ENCODE measurements around the gene UBTD1.
A peak's percentile ranks its signal among the peaks of the same experiment; 100 is the strongest.
"Not testable (repeated sequence)": the region's sequence is repeated elsewhere in the genome, so short reads cannot be mapped to it uniquely, and the experiment has no call there.

UBTD1 gene
- total RNA-seq = 0.77 to 5.5 (median 3.2) reads per million in 3 experiments

- peak; percentile 19 for DNase-seq
These were observed at the start of gene UBTD1 for GRCh38 chr10:97498841-97499560. Gene UBTD1 (plus strand): TSS chr10:97498924. CDS start chr10:97499204, 280 bp downstream.

GRCh38 chr10:97450828-97451227 is 47.9 kb upstream of the UBTD1 start:
- DNase-seq = no peak

GRCh38 chr10:97451605-97452004 is 47.1 kb upstream of the UBTD1 start:
- no peak for DNase-seq

GRCh38 chr10:97452352-97452751 is 46.4 kb upstream of the UBTD1 start:
- no peak for DNase-seq

GRCh38 chr10:97454330-97455036 is 44.2 kb upstream of the UBTD1 start:
- no peak for DNase-seq

GRCh38 chr10:97456034-97456685 is 42.6 kb upstream of the UBTD1 start:
- no peak for DNase-seq

GRCh38 chr10:97456686-97457065 is 42.0 kb upstream of the UBTD1 start:
- DNase-seq = no peak

- DNase-seq = no peak
These were observed 39.6 kb upstream of the UBTD1 start for GRCh38 chr10:97459111-97459510.

- no peak for DNase-seq
These were observed 38.8 kb upstream of the UBTD1 start for GRCh38 chr10:97459933-97460332.

GRCh38 chr10:97462309-97462708 is 36.4 kb upstream of the UBTD1 start:
- no peak for DNase-seq

GRCh38 chr10:97463363-97464132 is 35.2 kb upstream of the UBTD1 start:
- peak; percentile 38 for DNase-seq

GRCh38 chr10:97464226-97464625 is 34.5 kb upstream of the UBTD1 start:
- DNase-seq = no peak

GRCh38 chr10:97465982-97466381 is 32.7 kb upstream of the UBTD1 start:
- DNase-seq = no peak

GRCh38 chr10:97466755-97467154 is 32.0 kb upstream of the UBTD1 start:
- no peak for DNase-seq

GRCh38 chr10:97468162-97468561 is 30.6 kb upstream of the UBTD1 start:
- no peak for DNase-seq

- not testable (repeated sequence) for DNase-seq
These were observed 29.9 kb upstream of the UBTD1 start for GRCh38 chr10:97468781-97469180.

GRCh38 chr10:97474918-97475317 is 23.8 kb upstream of the UBTD1 start:
- no peak for DNase-seq

- DNase-seq = no peak
These were observed 22.7 kb upstream of the UBTD1 start for GRCh38 chr10:97475936-97476594.

GRCh38 chr10:97479410-97479809 is 19.3 kb upstream of the UBTD1 start:
- not testable (repeated sequence) for DNase-seq

- no peak for DNase-seq
These were observed 18.8 kb upstream of the UBTD1 start for GRCh38 chr10:97479939-97480338.

GRCh38 chr10:97481071-97481470 is 17.7 kb upstream of the UBTD1 start:
- no peak for DNase-seq

- no peak for DNase-seq
These were observed 16.3 kb upstream of the UBTD1 start for GRCh38 chr10:97482381-97482780.

Measured in central memory CD4-positive, alpha-beta T cell (primary cell).